Measurements from ENCODE around the gene RPLP1. TPM values are rescaled to one million over a fixed set of nuclear protein-coding genes. Genes with fewer than 3 reads are reported as not detected.

RPLP1 gene
- total RNA-seq, 1 experiment from 2014 or later: 86.1 TPM

DNA sequence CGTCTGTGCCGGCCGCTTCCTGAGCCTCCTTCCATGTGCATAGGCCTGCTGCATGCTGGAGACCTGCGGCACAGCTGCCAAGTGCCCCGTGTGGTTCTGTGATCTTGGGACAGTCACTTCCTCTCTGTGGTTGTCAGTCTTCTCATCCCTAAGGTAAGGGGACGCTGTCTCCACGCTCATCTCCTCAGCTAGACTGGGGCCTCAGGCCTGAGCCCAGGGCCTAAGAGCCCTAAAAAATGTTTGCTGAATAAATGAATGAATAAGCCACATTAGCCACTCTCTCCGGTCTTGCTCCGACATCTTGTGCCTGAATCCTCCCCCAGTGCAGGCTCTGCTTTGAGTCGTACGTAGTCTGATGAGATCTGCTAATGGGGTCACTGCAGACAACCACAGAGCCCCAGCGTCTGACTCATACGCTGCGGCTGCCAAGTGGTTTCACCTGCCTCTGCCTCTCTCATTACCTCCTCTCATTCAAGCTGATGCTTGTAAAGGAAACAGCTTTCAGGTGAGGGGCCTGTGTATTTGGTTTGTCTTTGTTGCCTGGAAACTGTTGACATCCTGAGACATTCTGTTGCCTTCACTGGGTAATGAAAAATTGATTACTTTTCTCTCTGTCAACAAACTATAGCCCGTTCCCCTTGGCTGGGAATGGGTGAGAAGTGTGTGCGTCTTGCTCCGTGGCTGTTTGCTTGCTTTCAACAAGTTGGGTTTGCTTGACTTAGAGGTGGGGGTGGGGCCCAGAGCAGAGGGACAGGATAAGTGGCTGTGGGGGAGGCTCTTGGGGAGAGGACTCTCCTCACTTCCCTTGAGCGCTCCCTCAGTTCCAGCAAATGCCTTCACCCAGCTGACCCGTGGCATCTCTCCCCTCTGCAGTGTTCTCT lies 15.9 kb downstream of the RPLP1 start:
- peak; percentile 89 for DNase-seq (ENCODE audit: low read depth)

DNA sequence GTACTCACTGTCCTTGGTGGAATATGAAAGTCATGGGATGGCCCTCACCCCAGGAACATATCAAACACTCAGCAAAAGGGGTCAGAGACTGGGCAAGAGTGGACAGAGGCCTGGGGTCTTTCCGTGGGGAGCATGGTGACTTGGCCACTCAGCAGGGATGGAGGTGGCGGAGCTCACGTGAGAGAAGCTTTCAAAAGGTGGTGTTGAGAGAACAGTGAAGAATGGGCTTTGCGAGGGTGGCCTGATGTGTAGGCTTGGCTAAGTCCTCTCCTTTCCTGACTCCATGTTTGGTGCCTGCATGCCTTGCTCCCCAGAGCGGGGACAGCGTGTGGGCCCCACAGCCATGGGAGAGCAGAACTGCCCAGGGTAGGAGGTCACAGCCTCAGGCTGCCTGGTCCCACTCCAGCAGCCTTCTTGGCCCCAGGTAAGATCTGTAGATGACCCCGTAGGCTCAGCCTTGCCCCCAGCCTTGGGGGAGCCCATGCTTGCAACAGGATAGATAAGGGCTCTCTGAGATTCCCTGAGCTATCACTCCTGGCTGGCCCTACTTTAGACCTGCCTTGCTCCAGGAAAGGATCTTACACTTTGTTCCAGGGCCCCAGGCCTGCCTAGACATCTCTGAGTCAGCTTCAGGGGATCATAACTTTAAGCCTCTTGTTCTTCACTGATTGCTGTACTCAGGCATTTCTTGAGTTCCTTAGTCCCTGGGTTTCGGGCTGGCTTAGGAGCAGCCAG lies 17.0 kb downstream of the RPLP1 start:
- peak; percentile 58 for DNase-seq (ENCODE audit: low read depth)

DNA sequence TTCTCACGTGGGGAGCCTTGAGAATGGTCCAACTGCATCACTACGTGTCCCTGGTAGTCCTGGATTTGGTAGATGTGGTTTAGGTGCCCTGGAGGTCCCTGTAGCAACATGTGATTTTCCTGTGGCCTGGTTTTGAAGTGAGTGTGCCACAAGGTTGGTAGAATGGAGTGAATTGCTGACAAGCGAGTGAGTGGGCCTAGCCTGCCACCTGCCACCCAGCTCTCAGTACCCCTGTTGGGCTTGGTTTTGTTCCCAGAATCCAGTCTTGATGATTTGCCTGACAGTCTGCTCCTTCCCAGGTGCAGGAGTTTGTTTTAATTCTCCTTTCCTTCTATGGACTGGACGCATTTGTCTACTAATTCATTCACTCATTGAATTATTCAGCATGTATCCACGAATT lies 19.4 kb downstream of the RPLP1 start:
- DNase-seq (ENCODE audit: low read depth): no peak

DNA sequence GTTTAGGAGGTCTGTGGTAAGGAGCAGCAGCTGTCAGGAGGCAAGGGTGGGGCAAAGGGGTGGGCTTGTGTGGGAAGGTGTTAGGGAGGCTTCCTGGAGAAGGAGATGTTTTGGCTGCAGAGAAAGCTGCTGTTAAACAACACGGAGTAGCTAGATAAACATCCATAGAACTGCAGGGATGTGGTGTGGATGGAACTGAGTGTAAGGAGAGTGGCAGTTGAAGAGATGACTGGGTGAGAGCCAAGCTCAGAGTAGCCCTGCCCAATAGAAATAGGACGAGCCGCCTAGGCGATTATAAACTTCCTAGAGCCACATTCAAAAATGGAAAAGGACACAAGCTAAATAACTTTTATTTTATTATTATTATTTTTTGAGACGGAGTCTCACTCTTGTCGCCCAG lies 19.9 kb downstream of the RPLP1 start:
- DNase-seq (ENCODE audit: low read depth): no peak

DNA sequence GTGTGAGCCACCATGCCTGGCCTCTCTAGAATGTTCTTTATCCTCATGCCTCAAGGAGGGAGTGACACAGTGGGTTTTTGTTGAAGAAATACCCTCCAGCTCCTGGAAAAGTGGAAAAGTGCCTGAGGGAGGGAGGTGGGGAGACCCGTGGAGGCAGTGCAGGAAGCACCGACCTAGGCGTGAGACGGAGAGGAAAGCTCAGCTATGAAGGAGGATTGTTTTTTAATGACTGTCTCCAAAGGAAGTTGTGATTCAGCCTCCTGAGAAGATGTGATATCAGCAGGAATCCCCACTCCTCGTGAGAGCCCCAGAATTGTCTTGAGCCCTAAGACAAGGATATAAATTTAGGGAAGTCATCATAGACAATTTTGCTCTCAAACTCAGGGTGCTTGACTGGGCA lies 21.7 kb downstream of the RPLP1 start:
- DNase-seq (ENCODE audit: low read depth): peak; percentile 73

DNA sequence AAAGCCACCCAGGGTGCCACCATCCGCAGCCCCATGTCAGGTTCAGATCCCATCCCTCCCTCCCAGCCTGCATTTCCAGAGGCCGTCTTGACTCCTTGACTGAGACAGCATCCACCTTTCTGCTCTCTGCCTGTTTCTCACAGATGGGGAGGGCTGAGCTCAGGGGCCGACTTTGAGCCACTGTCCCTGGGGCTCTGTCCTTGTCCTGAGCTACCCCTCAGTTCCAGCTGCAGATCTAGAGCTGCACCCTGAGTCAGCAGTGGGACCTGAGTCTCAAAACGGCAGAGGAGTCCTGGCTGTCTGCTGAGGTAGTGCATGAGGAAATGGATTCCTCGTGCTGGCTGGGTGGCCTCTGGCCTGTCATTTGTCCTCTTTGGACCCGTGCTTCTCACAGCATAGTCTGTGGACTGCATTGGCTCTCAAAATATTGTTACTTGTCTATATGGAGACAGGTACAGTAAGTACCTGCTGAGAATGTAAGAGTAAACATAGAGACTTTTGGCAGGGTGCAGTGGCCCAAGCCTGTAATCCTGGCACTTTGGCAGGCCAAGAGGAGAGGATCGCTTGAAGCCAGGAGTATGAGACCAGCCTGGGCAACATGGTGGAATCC lies 22.3 kb downstream of the RPLP1 start:
- DNase-seq (ENCODE audit: low read depth): peak; percentile 24

DNA sequence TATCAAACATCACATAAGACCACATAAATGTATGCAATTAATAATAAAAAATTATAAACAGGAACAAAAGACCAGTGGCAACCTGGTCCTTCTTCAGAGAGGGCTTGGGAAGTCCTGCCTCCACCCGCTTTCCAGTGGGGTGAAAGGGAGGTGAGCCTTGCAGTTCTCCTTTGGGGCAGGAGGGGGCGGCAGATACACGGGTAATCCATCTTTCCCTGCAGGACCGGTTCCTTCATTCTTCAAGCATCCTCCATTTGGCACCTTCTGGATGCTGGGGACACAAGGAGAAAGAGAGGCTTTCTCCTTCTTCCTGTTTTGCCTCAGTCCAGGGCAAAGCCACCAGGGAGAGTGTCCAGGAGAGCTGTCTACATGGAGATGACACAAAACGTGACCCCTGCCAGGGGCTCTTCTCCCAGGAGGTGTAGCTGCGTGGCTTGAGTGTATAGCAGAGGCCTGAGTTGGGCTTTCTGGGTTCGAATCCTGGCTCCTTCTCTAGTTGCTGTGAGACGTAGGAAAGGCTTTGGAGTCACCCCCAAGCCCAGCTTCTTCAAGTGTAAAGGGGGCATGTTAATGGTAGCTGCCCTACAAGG lies 23.2 kb downstream of the RPLP1 start:
- peak; percentile 69 for DNase-seq (ENCODE audit: low read depth)

DNA sequence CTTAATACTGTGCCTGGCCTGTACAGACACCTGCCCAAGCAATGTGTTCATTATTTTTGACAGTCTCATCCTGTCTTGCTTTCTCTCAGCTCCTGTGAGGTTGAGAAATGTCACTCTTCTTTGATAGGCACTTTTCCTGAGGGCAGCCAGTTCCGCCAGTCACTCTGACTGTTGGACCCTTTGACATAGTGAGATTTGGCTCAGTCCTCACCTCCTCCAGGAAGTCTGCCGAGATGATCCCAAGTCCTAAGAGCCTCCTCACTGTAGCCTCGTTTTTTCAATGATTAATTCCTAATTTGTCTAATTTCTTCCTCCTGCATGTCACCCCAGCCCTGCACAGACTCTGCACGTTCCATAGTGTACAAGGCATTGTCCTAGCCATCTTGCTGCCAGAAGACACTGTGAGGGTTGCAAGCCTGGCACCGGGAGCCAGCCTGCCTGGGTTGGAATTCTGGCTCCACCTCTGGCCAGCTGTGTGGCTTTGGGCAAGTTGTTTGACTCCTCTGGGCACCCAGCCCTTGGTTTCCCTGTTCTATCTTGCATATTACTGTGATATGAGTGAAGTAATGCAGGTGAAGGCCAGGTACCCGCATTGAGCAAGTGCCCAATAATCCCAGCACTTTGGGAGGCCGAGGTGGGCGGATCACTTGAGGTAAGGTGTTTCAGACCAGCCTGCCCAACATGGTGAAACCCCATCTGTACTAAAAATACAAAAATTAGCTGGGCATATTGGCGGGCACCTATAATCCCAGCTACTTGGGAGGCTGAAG lies 24.3 kb downstream of the RPLP1 start:
- no peak for DNase-seq (ENCODE audit: low read depth)

DNA sequence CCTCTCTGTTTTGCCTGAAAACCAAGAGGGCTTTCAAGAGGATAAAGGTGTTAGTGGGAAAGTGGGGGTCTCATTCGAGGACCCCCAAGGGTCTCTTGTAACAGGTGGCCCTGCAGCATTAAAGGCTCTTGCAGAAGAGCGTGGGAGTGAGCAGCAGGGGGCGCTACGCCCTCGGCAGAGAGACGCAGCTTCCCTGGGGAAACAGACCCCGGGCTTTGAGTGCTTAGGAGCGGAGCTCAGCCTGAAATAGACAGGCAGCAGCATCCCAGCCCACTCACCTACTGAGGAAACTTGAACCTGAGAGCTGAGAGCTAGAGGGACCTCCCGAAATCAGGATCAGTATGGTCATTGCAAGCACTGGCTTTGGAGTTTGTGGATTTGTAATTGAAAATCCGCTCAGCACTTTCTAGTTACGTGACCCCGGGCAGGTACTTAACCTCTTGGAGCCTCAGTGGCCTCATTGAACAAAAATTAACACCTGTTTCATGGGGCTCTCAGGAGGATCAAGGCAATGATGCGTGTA lies 25.7 kb downstream of the RPLP1 start:
- peak; percentile 32 for DNase-seq (ENCODE audit: low read depth)

DNA sequence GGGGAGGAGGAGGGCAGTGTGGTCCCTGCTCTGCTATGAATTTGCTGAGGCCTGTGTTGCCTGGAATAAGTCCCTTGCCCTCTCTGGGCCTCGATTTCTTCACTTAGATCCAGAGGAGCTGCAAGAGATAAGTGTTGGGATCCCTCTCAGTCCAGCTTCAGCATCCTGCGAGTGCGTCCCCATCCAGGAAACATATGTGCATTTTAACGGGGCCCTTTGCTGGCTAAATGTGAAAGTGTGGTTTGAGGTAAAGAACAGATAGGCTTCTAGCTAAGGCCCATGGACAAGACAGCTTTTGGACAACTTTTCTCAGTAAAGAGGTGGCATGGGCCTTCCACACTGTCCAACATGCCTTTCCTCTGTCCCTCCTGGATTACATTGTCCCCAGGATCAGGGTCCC lies 26.5 kb downstream of the RPLP1 start:
- no peak for DNase-seq (ENCODE audit: low read depth)

DNA sequence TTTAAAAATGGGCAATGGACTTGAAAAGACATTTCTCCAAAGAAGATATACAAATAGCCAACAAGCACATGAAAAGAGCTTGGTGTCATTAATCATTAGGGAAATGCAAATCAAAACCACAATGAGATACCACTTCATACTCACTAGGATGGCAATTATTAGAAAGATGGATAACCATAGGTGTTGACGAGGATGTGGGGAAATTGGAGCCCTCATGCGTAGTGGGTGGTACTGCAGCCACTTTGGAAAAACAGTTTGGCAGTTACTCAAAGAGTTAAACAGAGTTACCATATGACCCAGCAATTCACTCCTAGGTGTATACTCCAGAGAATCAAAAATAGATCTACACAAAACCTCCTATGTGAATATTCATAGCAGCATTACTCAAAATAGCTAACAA lies 27.4 kb downstream of the RPLP1 start:
- DNase-seq (ENCODE audit: low read depth): no peak

DNA sequence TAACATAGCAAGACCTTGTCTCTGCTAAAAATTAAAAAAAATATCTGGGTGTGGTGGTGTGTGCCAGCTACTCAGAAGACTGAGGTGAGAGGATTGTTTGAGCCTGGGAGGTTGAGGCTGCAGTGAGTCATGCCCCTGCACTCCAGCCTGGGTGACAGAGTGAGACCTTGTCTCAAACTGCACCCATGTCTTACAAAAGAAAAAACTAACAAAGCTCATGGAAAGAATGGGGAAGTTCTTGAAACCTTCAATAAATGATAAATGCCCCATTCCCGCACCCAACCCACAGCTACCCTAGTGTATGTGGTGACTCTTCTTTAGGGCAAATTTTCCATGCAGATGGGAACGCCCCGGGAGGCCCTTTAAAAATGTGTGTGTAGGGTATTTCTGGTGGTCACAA lies 28.3 kb downstream of the RPLP1 start:
- no peak for DNase-seq (ENCODE audit: low read depth)

DNA sequence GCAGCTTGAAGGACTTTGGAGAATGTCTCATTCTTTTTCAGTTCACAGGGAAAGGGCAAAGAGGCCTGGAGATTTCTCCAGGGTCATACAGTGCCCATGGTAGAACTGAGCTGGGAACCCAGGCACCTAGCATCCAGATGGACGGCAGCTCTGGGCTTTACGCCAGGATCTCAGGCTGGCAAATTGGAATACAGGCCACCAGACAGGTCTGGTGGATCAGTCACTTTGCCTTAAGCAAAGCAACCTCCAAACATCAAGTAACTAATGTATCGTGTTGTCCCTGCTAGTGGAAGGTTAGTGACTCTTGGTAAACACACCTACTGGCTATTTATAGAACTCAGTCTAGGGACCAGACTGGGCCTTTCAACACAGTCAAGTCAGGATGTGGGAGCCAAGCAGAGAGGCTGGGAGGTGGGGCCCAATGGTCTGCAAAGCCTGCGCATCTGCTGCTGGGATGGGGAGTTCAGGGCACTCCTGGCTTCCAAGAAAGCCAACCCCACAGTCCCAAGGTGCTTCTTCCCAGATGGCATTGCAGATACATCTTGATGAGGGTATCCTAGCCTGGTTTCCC lies 30.2 kb downstream of the RPLP1 start:
- no peak for DNase-seq (ENCODE audit: low read depth)

DNA sequence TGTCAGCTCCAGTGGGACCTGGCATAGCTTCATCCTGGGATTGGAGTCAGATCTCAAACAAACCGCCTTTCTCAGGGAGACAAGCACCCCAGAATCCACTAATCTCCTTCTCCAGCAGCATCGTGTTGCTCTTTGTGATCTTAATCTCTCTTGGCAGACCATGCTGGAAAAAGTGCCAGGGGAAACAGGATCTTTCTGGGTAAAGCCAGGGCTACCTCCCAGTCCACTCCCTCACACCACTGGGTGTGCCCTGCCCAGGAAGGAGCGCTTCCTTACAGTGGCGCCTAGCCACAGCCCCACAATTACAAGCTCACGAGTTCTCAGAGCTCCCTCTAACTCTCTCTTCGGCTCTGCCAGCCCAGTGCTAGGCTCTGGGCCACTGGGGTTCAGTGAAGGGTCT lies 32.2 kb downstream of the RPLP1 start:
- peak; percentile 48 for DNase-seq (ENCODE audit: low read depth)

DNA sequence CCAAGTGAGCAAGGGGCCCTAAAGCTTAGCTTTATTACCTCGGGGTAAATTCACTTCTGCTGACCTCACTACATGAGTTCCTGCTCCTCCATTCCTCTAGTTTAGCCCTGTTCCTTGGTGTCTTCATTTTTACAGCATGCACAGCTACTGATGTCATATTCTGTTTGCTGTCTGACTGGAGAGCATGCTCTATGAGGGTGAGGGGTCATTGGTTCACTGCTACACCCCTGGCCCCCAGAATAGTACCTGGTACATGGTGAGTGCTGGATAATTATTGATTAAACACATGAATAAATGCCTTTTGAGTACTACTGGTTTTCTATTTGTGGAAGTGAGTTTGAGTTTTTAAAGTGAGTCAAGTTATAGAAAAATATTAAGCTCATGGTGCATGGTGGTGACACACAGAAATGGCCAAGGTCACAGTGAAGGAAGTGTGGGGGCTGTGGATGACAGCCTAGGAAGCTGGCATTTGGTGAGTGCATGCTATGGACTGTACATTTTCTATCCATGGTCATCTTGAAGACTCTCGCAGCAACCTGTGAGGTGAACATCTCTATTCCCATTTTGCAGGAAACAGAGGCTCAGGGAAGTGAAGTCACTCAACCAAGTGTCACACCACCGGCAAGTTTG lies 34.0 kb downstream of the RPLP1 start:
- no peak for DNase-seq (ENCODE audit: low read depth)

DNA sequence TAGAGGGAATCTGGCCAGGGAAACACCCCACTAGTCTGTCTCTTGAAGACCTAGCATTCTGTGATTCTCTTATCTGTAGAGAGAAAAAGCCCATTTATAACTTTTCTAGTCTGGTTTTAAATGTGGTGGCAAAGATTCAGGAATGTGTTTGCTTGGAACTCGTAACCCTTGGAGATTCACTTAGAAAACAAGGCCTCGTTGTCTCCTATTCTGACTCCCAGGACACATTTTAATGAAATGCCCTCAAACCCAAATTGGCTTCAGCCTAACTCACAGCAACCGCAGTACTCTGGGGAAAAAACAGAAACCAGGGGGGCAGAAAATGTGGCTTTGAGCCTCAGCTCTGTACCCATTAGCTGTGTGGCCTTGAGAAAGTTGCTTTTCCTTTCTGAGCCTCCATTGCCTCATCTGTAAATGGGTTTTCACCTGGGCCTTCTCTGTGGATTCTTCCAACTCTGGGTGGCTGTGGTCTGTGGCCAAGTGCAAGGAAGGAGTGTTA lies 36.5 kb downstream of the RPLP1 start:
- peak; percentile 37 for DNase-seq (ENCODE audit: low read depth)

DNA sequence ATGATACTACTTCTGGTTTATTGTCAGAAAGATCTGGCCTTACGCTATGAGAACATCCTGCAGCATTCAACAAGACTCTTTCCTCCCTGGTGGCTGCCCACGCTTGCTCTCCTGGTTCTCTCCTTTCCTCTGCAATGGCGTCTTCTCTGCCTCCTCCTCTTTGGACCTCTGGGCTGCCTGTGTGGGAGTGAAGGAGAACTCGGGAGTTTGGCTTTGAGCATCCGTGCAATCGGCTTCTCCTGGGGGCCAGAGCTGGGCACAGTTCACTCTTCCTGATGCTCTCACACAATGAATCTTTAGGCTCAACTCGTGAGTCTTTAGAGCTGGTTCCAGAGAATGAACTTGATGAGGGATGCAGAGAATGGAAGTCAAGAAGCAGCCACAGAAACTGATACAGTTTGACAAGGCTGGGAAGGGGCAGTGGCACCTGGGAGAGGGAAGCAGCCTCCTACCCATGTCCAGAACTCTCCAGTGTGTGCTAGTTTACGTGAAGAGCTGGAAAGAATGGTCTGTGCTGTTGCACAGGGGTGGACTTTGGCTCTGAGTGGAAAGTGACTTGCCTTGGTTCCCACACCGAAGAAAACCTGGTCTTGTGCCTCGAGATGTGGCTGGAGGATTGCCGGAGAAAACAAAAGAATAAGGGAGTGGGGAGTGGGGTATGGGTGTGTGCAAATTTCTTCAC lies 37.9 kb downstream of the RPLP1 start:
- DNase-seq (ENCODE audit: low read depth): no peak

DNA sequence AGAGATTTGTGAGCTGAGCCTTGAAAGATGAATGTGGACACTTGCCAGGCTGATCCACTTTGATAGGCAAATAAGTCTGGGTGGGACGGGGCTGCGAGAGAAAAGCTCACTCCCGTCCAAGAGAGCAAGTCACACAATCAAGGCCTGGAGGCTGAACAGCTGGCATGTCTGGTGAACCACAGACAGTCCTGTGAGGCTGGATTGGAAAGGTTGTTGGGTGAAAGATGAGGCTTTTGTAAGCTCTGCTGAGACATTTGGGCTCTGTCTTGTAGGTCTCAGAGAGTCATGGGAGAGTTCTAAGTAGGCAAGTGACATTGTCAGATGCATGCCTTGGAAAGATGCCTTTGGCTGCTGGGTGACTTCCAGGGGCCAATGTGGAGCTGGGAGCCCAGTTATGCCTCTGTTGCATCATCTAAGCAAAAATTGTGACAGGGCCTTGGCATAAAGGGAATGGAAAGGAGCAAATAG lies 38.5 kb downstream of the RPLP1 start:
- no peak for DNase-seq (ENCODE audit: low read depth)

DNA sequence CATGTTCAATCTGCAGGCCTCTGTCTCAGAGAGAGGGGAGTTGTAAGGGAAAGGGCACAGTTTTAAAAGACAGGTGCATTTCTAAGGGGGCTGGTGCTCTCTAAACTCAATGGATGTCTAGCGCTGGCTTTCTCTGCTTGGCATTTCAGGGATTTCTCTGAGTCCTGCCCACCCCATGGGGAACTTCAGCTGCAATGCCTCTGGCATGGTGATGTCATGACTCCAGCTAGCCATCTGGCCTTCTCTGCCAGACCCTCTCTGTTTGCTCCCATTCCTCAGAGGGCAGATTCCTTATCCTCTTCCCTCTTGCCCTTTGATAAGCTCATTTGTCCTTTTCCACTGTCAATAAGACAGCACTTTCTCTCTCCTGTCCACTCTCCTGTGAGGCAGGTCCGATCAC lies 40.8 kb downstream of the RPLP1 start:
- no peak for DNase-seq (ENCODE audit: low read depth)

DNA sequence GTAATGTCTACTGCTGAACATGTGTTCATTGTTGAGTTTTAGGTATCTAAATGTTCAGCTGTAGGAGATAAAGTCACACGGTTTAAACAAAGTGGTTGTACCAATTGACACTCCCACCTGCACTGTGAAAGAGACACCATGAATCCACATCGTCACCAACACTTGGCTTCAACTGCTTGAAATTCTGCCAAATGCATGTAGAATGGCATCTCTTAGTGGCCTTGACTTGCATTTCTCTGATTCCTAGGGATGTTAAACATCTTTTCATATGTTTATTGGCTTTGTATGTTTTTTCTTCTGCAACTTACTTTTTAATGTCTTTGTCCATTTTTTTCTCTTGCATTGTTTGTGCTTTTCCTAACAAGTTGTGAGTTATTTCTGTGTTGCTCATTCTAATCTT lies 43.4 kb downstream of the RPLP1 start:
- DNase-seq (ENCODE audit: low read depth): no peak
